GM12873 (cell line): ENCODE measurements around the gene MYO3B.

ENCODE experiments used
- CTCF ChIP-seq: IDR thresholded peaks from 2 replicates; pipeline ENCODE4 v1.5.1; 2012; ENCODE audit warnings: low read depth, mild to moderate bottlenecking, moderate library complexity, low read length, control low read depth; ENCODE audit not compliant: insufficient read depth; ENCODE audit errors: missing control alignments

The MYO3B gene

GRCh38 chr2:170518911-170519310, 341.0 kb downstream of the MYO3B start:
- TF ChIP-seq CTCF: no peak

- TF ChIP-seq CTCF: no peak
Measured at GRCh38 chr2:170521299-170521698, 343.4 kb downstream of the MYO3B start.

- TF ChIP-seq CTCF: peak; percentile 36
Measured at GRCh38 chr2:170523506-170523905, 345.6 kb downstream of the MYO3B start.

GRCh38 chr2:170524828-170525565, 347.1 kb downstream of the MYO3B start:
- TF ChIP-seq CTCF: no peak

GRCh38 chr2:170525566-170525900, 347.6 kb downstream of the MYO3B start:
- no peak for TF ChIP-seq CTCF

- no peak for TF ChIP-seq CTCF
Measured at GRCh38 chr2:170530284-170530745, 352.4 kb downstream of the MYO3B start.

GRCh38 chr2:170530803-170531564, 353.0 kb downstream of the MYO3B start:
- TF ChIP-seq CTCF: no peak
